HCT116 (cell line): ENCODE data around the gene FMO4. TPM values are rescaled to one million over a fixed set of nuclear protein-coding genes. Genes with fewer than 3 reads are reported as not detected.

Experiments used
- ATAC-seq: fragments of 200-7000 bp; cut with Tn5 transposase; 2 replicates; pipeline ENCODE4 v1.9.1; 2020; ENCODE audit warnings: mild to moderate bottlenecking, moderate library complexity
- BruUV-seq: library from RNA; stranded (reverse); fragments of 400-500 nt; replicated peaks from 2 replicates; lab custom pipeline; 2021; lab: Mats Ljungman, UMichigan
- CTCF ChIA-PET: fragments of 300-600 bp; sonication (Branson Sonifier 250); formaldehyde crosslinking; loops from one replicate; lab custom pipeline; 2021; ENCODE audit warnings: antibody characterized with exemption; lab: Charles Lee
- POLR2A ChIA-PET: fragments of 300-600, 350-600 bp; sonication (Branson Sonifier 250); formaldehyde crosslinking; loops from one replicate; lab custom pipeline; 2021; ENCODE audit warnings: antibody characterized with exemption; lab: Charles Lee
- RAD21 ChIA-PET, 2 experiments: fragments of 300-600 bp; sonication (Branson Sonifier 250); formaldehyde crosslinking; loops; one replicate each; lab custom pipeline; 2023; ENCODE audit warnings: low total read pairs in 2 of 2; ENCODE audit not compliant: uncharacterized antibody in 2 of 2, unreplicated experiment in 2 of 2, low non-redundant PET in 1 of 2; lab: Charles Lee
- DNase-seq: peaks from one replicate; pipeline ENCODE4 v3.0.0-alpha.2; 2010; ENCODE audit warnings: low read depth, low spot score
- H2AFZ ChIP-seq: fragments of 200-600 bp; shearing (Covaris generic), sonication (generic); 2 replicates; pipeline ENCODE4 v1.6.1; 2017; ENCODE audit warnings: low read depth, mixed run types, mixed read lengths, antibody characterized with exemption, low read length; ENCODE audit not compliant: poor library complexity, severe bottlenecking
- H3K27ac ChIP-seq: 2 replicates; pipeline ENCODE4 v1.5.1; 2012; ENCODE audit warnings: low read depth, low read length
- H3K27me3 ChIP-seq: fragments of 200-600 bp; sonication (generic); 2 replicates; pipeline ENCODE4 v1.6.1; 2016; ENCODE audit warnings: mixed run types, low read length, mixed read lengths; ENCODE audit not compliant: insufficient read depth
- H3K36me3 ChIP-seq, 2 experiments: fragments of 200-500 bp in 1 of 2; fragments of 200-600 bp in 1 of 2; sonication (Bioruptor generic) in 1 of 2; sonication (generic) in 1 of 2; 2 replicates each; pipeline versions ENCODE4 v1.5.1 to v1.6.1; 2014 to 2016; ENCODE audit warnings: low read length in 2 of 2, inconsistent platforms in 1 of 2, mixed read lengths in 1 of 2, mixed run types in 1 of 2; ENCODE audit not compliant: insufficient read depth in 2 of 2, control insufficient read depth in 1 of 2
- H3K4me1 ChIP-seq, 2 experiments: fragments of 200-600 bp in 1 of 2; sonication (generic) in 1 of 2; 2 replicates each; pipeline versions ENCODE4 v1.5.1 to v1.6.1; 2012 to 2017; ENCODE audit warnings: low read length in 2 of 2, inconsistent platforms in 1 of 2, mild to moderate bottlenecking in 1 of 2, mixed read lengths in 1 of 2, mixed run types in 1 of 2, moderate library complexity in 1 of 2; ENCODE audit not compliant: insufficient read depth in 2 of 2, control insufficient read depth in 1 of 2
- H3K4me2 ChIP-seq: fragments of 200-600 bp; sonication (generic); 2 replicates; pipeline ENCODE4 v1.6.1; 2017; ENCODE audit warnings: mixed run types, low read length, mixed read lengths
- H3K4me3 ChIP-seq, 2 experiments: fragments of 200-600 bp in 1 of 2; sonication (generic) in 1 of 2; replicated peaks in 1 of 2; 2 replicates each; pipeline ENCODE4 v1.5.1; 2011 to 2016; ENCODE audit warnings: low read length in 2 of 2, control low read depth in 1 of 2, low read depth in 1 of 2, mild to moderate bottlenecking in 1 of 2, mixed read lengths in 1 of 2, mixed run types in 1 of 2
- H3K79me2 ChIP-seq: fragments of 200-600 bp; sonication (generic); 2 replicates; pipeline ENCODE4 v1.6.1; 2017; ENCODE audit warnings: mild to moderate bottlenecking, mixed run types, low read length, moderate library complexity, mixed read lengths; ENCODE audit not compliant: insufficient read depth
- H3K9ac ChIP-seq: fragments of 200-600 bp; sonication (generic); 2 replicates; pipeline ENCODE4 v1.6.1; 2016; ENCODE audit warnings: low read length, mixed read lengths
- H3K9me2 ChIP-seq: fragments of 200-600 bp; sonication (generic), shearing (Covaris generic); 2 replicates; pipeline ENCODE4 v1.6.1; 2017; ENCODE audit warnings: mixed run types, mild to moderate bottlenecking, moderate library complexity; ENCODE audit not compliant: insufficient read depth
- H3K9me3 ChIP-seq, 2 experiments: fragments of 200-500 bp in 1 of 2; fragments of 200-600 bp in 1 of 2; sonication (Bioruptor generic) in 1 of 2; sonication (generic) in 1 of 2; 2 replicates each; pipeline ENCODE4 v1.6.1; 2014 to 2017; ENCODE audit warnings: low read length in 2 of 2, mixed read lengths in 2 of 2, inconsistent platforms in 1 of 2, low read depth in 1 of 2, mild to moderate bottlenecking in 1 of 2, mixed run types in 1 of 2, moderate library complexity in 1 of 2; ENCODE audit not compliant: control insufficient read depth in 1 of 2, insufficient read depth in 1 of 2
- H4K20me1 ChIP-seq: fragments of 200-600 bp; sonication (generic), shearing (Covaris generic); 2 replicates; pipeline ENCODE4 v1.6.1; 2017; ENCODE audit warnings: mixed run types, mild to moderate bottlenecking, moderate library complexity; ENCODE audit not compliant: insufficient read depth
- ELF1 ChIP-seq: IDR thresholded peaks from 2 replicates; pipeline ENCODE4 v1.6.1; 2012; ENCODE audit warnings: low read depth, borderline replicate concordance
- EZH2 ChIP-seq: fragments of 200-600 bp; sonication (generic); IDR thresholded peaks from 2 replicates; pipeline ENCODE4 v1.6.1; 2017; ENCODE audit warnings: antibody characterized with exemption, mixed run types
- EZH2phosphoT487 ChIP-seq: fragments of 200-600 bp; IDR thresholded peaks from 2 replicates; pipeline ENCODE4 v1.6.1; 2018; ENCODE audit warnings: antibody characterized with exemption, borderline replicate concordance
- FOSL1 ChIP-seq: IDR thresholded peaks from 2 replicates; pipeline ENCODE4 v1.6.1; 2012; ENCODE audit warnings: low read depth
- TCF7L2 ChIP-seq: IDR thresholded peaks from 2 replicates; pipeline ENCODE4 v1.7.0; 2011; ENCODE audit warnings: borderline replicate concordance, inconsistent platforms; ENCODE audit not compliant: insufficient read depth, insufficient read length; ENCODE audit errors: extremely low read depth
- YY1 ChIP-seq: IDR thresholded peaks from 2 replicates; pipeline ENCODE4 v1.6.1; 2011; ENCODE audit warnings: low read length, low read depth, moderate library complexity, mild to moderate bottlenecking; ENCODE audit not compliant: insufficient replicate concordance; ENCODE audit errors: extremely low read depth
- intact Hi-C: fragments of 100-400 bp; cut with micrococcal nuclease; formaldehyde crosslinking; loops from 2 replicates; pipeline ENCODE4 v1.10.0; 2022
- total RNA-seq: library from RNA; stranded (reverse); gene quantifications from one replicate; pipeline ENCODE4 v1.2.1, GENCODE V29; 2021; ENCODE audit not compliant: unreplicated experiment
- TF ChIP-seq, protein P1 (sequence below): IDR thresholded peaks from 2 replicates; pipeline ENCODE4 v1.6.1; 2012; ENCODE audit warnings: low read depth
- TF ChIP-seq, protein P2 (sequence below): IDR thresholded peaks from 2 replicates; pipeline ENCODE4 v1.6.1; 2011; ENCODE audit warnings: mild to moderate bottlenecking, low read length, moderate library complexity; ENCODE audit not compliant: insufficient replicate concordance; ENCODE audit errors: extremely low read depth

The FMO4 gene
- total RNA-seq, 1 experiment from 2014 or later, result 1.4 TPM

DNA sequence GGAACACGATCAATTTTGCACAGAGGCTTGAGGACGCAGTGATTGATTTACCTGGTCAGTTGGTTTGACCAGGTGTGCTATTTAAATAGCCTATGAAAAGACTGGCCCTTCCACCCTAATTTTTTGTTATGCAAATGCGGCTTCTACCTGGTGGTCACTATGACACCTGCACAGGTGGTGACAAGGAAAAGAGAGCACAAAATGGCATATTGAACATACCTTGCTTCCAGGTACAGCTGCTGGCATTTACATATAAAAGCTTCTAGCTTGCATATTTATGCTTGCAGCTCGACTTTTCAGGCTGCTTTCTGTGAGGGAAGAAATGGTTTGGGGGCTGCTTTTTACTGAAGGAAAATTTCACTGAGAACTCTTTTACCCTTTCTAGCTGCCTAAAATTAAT lies 15.3 kb upstream of the FMO4 start:
- CTCF ChIA-PET, result interaction anchor here (3.0 kb wide), 1 partner anchor 15 kb away, joined by 8 read pairs; the partner anchor contains the start of gene FMO4
- RAD21 ChIA-PET, result no interaction called here

DNA sequence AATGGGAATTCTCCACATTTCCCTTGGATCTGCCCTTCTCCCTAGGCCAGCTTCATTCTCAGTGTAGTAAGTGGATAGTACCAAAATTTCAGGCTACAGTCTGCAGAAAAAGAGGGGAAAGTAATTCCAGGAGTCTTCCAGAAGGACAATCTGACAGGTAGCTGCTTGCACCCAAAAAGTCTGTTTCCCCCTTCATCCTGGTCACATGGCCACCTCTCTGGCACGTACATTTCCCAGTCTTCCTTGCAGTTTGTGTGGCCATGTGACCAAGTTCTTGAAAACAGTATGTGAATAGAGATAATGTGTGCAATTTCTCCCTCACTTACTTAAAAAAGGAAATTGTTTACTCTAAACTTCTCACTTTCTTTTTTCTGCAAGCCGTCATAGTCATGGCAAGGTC lies 14.6 kb upstream of the FMO4 start:
- no peak for DNase-seq
- Histone ChIP-seq H3K27me3 (no peaks in the 10 kb centered on the region; the same call in 1 of the 2 replicates), H3K4me2 (no peak overlapping the region), H3K9ac (no peak overlapping the region), H3K4me3 (no peak overlapping the region), H3K79me2 (no peaks in the 10 kb centered on the region), H2AFZ (no peak overlapping the region), H3K9me3 (peaks cover 0 to 3% of the 10 kb centered on the region in 2 experiments; a peak in 2 of 4 replicates), H3K9me2 (no peaks in the 10 kb centered on the region), H3K4me1 (no peaks in the 10 kb centered on the region), H4K20me1 (no peaks in the 10 kb centered on the region), H3K36me3 (no peaks in the 10 kb centered on the region)
- intact Hi-C loops, result no loop called here
- no TSS peak for BruUV-seq
- ATAC-seq, result no peak
- ChIA-PET CTCF (interaction anchor here (3.0 kb wide), 1 partner anchor 14 kb away, joined by 8 read pairs; the partner anchor contains the start of gene FMO4), POLR2A (no interaction called here), RAD21 (no interaction called here)
- TF ChIP-seq ELF1 (no peak), TCF7L2 (no peak), EZH2phosphoT487 (no peak), FOSL1 (no peak)
- TF ChIP-seq, protein P1, sequence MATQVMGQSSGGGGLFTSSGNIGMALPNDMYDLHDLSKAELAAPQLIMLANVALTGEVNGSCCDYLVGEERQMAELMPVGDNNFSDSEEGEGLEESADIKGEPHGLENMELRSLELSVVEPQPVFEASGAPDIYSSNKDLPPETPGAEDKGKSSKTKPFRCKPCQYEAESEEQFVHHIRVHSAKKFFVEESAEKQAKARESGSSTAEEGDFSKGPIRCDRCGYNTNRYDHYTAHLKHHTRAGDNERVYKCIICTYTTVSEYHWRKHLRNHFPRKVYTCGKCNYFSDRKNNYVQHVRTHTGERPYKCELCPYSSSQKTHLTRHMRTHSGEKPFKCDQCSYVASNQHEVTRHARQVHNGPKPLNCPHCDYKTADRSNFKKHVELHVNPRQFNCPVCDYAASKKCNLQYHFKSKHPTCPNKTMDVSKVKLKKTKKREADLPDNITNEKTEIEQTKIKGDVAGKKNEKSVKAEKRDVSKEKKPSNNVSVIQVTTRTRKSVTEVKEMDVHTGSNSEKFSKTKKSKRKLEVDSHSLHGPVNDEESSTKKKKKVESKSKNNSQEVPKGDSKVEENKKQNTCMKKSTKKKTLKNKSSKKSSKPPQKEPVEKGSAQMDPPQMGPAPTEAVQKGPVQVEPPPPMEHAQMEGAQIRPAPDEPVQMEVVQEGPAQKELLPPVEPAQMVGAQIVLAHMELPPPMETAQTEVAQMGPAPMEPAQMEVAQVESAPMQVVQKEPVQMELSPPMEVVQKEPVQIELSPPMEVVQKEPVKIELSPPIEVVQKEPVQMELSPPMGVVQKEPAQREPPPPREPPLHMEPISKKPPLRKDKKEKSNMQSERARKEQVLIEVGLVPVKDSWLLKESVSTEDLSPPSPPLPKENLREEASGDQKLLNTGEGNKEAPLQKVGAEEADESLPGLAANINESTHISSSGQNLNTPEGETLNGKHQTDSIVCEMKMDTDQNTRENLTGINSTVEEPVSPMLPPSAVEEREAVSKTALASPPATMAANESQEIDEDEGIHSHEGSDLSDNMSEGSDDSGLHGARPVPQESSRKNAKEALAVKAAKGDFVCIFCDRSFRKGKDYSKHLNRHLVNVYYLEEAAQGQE, result no peak
- TF ChIP-seq, all 23 proteins: peak for 0
- no peak overlapping the region for H3K27ac ChIP-seq

More for the DNA sequence above, 15.3 kb upstream of the FMO4 start:
- Histone ChIP-seq H3K9ac (no peak overlapping the region), H3K9me3 (peaks cover 0 to 3% of the 10 kb centered on the region in 2 experiments; a peak in 2 of 4 replicates), H3K79me2 (no peaks in the 10 kb centered on the region), H2AFZ (no peak overlapping the region), H3K4me3 (no peak overlapping the region), H3K4me1 (no peaks in the 10 kb centered on the region), H3K27ac (no peak overlapping the region), H4K20me1 (no peaks in the 10 kb centered on the region), H3K4me2 (no peak overlapping the region), H3K36me3 (no peaks in the 10 kb centered on the region), H3K27me3 (no peaks in the 10 kb centered on the region; the same call in 1 of the 2 replicates), H3K9me2 (no peaks in the 10 kb centered on the region)
- TF ChIP-seq EZH2, result no peak
- TF ChIP-seq YY1, result no peak
- TF ChIP-seq, protein P2, sequence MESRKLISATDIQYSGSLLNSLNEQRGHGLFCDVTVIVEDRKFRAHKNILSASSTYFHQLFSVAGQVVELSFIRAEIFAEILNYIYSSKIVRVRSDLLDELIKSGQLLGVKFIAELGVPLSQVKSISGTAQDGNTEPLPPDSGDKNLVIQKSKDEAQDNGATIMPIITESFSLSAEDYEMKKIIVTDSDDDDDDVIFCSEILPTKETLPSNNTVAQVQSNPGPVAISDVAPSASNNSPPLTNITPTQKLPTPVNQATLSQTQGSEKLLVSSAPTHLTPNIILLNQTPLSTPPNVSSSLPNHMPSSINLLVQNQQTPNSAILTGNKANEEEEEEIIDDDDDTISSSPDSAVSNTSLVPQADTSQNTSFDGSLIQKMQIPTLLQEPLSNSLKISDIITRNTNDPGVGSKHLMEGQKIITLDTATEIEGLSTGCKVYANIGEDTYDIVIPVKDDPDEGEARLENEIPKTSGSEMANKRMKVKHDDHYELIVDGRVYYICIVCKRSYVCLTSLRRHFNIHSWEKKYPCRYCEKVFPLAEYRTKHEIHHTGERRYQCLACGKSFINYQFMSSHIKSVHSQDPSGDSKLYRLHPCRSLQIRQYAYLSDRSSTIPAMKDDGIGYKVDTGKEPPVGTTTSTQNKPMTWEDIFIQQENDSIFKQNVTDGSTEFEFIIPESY, result no peak
- TF ChIP-seq EZH2phosphoT487, result no peak
- TF ChIP-seq FOSL1, result no peak
- no TSS peak for BruUV-seq
- intact Hi-C loops, result no loop called here
- DNase-seq, result no peak
- ATAC-seq, result no peak
- POLR2A ChIA-PET, result no interaction called here
